Measurements from ENCODE around the gene MTMR12.
"Not testable (repeated sequence)": the region's sequence is repeated elsewhere in the genome, so short reads cannot be mapped to it uniquely, and the experiment has no call there.

MTMR12 gene

DNA sequence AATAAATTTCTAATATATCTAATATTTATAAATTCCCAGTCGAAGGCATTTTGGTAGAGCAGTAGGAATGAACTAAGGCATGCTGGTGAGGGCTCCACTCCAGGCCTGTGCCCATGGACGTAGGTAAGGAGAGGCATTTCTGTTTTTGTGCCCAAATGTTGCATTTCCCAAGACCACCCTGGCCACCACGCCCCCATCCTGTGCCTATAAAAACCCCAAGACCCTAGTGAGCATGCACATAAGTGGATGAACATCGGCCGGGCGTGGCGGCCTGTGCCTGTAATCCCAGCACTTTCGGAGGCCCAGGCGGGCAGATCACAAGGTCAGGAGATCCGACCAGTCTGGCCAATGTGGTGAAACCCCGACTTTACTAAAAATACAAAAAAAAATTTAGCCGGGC lies 10.1 kb upstream of the MTMR12 start:
- DNase-seq, result no peak

DNA sequence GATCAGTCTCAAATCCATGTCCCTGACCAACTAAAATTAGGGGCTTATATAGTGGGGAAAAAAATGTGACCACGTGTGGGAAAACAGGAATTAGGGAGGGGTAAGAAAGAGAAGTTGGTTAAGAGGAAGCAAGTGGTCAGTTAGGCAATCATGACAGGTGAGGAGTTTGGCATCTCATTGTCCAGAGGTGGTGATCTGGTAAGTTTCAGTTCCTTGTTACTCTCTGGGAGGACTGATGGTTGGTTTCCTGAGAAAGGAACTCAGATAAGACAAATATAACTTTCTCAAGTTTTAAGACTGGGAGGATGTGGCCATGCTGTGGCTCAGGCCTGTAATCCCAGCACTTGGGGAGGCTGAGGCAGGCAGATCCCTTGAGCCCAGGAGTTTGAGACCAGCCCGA lies 9.0 kb upstream of the MTMR12 start:
- not testable (repeated sequence) for DNase-seq

DNA sequence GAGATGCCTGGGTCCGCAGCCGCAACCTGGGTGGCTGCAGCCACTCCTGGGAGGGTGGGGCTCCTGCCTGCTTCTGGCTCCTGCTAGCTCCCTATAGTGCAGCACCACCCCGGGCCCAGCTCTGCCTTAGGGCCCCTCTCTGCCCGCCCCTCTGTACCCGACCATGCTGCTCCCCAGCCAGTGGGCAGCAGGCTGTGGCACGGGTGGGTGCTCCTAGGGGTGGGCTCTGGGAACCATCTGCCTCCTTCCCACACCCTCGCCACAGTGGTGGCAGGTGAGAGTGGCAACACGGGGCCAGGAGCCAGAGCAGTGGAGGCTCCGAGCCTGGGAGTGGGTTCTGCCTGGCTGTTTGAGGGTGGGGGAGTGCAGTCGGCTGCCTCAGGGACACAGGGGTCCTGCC lies 7.8 kb upstream of the MTMR12 start:
- no peak for DNase-seq

DNA sequence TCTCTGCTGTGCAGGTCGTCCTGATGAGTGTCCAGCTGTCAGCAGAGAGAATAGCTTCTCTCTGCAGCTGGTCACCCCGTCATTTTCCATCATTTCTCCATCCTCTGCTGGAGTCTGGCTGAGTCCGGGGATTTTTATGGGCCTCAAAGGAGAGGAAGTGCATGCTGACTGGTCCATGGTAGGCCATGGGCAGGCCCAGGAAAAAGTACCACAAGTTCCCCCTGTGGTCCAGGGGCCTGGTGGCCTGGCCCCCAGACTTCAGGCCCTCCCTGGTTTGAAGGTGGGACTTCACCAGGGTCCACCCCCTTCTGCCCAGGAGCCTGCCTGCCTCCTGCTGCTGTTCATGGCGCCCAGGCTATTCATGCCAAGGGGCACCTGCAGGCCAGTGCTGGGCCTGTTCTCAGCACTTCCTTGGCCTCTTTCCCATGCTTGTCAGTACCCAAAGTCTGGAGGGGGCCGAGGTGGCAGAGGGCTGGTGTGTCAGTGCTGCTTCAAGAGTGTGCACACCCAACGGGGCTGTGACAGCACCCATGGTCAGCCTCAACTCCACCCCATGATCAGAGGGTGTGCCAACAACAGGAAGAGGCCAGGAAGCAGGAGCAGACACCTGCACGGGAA lies 7.3 kb upstream of the MTMR12 start:
- no peak for DNase-seq

DNA sequence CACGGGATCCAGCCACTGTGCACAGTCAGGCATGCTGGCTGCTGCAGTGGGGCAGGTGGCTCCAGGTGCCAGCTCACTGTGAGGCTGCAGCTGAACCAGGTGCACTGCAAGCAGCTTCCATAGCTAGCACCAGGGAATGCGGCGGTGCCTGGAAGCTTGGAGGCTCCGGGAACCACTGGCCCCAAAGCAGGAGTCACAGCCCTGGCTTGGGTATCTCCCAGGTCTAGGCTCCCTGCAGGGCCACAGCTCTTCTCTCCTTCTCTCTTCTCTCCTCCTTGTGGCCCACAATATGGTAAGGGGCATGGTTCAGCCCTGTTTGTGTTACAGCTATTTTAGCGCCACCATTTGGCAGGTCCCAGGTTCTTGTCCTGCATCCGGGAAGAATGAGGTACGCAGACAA lies 6.7 kb upstream of the MTMR12 start:
- no peak for DNase-seq

DNA sequence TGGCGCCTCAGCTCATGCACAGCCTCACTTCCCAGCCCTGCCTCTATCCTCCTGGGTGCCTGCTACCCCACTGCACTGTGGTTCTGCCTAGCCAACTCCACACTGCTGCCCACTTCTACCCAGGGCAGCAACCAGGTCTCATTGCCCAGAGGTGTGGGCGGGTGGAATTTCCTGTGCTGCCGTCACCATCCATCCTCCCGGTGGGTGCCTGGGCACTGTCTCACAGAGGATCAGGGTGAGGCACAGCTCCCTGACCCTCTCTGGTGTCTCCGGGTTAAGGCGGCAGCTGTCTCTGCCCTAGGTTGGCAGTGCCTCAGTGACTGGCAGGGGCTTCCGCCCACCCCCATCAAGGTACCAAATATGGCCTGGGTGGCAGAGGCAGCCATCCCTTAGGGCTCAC lies 4.3 kb upstream of the MTMR12 start:
- no peak for DNase-seq

DNA sequence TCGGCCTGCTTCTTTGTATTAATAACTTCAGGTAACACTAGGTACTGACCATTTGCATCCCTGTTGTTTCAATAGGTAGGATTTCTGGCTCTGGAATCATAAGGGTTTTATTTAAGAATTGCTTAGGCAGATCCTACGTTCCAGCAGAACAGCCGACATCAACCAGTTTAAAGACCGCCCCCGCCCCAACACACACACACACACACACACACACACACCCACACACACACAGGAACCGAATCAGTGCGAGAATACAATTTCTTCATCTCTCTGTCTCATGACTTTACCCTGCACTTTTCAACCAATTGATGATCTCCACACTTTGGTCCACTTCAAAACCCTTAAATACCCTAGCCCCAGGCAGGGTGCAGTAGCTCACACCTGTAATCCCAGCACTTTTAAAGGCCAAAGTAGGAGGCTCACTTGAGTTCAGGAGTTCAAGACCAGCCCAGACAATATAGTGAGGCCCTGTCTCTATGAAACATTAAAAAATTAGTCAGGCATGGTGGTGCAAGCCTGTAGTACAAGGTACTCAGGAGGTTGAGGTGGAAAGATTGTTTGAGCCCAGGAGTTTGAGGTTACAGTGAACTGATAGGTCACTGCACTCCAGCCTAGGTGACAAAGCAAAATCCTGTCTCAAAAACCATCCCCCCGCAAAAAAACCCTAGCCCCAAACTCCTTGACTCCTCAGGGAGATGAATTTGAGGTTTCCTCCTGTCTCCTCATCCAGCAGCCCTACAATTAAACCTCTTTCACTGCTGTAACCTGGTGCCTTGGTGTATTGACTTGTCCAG lies 2.7 kb upstream of the MTMR12 start:
- DNase-seq, result no peak

DNA sequence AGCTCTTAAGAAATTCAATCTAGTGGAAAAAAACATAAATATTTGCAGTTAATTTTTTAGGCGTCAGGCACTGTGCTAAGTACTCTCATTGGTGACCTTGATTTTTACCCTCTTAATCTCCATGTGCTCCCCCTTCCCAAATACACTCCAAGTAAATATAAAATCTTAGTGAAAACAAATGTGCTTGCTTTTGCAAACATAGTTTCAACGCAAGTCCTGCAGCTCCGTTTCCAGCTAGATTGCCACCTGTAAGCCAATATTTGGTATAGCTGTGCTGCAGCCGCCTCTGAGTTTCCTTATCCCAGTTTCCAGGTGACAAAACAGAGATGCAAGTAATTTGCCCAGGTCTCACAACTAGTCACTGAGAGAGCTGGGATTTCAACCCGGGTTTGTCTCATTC lies 1.9 kb upstream of the MTMR12 start:
- no peak for DNase-seq

DNA sequence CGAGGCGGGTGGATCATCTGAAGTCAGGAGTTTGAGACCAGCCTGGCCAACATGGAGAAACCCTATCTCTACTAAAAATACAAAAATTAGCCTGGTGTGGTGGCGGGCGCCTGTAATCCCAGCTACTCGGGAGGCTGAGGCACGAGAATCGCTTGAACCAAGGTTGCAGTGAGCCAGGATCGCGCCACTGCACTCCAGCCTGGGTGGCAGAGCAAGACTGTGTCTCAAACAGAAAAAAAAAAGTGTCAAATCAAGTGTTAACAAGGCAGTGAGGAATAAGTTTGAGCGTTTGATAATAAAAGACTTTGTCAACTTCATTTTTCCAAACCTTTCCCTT lies 1.4 kb upstream of the MTMR12 start:
- DNase-seq, result not testable (repeated sequence)

DNA sequence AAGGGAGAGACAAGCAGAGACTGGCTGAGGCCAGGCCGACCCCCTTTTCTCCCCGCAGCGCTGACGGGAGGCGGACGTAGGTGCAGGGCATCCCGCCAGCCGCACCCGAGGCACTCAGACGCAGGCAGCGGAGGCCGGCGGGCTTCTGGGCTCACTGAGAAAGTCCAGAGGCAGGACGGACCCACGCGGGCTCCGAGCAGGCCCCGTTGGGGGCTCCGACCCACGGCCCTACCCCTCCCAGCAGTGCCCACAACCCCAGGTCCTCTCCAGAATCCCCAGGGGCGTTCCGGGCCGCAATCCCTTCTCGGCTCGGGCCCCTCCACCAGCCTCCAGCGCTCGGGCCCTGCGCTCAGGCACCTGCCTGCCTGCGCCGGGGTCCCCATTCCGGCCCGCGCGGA lies 543 bp downstream of the MTMR12 start:
- DNase-seq, result peak; percentile 45

DNA sequence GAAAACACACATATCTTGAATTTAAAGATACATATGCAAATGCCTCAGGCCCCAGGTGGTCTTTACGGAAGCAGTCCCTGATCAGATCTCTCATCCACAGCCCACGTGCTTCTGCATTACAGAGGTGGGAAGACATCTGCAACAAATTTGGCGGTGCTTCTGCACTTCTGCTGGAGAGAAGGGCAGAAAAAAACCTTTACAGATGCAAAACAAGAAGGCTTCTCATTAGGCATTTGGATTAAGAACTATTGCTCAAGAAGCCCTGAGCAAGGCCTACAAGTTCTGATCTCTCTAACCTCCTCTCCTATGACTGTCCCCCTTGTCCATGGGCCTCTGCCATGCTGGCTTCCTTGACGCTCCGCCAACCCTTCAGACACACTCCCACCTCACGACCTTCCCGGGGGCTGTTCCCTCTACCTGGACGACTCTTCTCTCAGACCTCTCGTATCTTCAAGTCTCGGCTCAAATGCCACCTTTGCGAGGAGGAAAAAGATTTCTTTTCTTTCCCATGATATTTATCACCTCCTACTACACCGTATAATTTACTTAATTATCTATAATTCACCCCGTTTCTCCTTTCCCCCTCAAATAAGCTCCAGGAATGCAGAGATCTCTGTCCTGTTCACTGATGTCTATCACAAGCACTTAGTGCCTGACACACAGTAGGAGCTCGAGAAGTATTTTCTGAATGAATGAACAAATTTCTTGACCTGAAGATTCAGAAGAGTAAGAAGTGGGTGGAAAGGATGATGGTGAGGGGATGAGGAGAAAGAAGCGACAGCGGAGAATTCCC lies 1.1 kb downstream of the MTMR12 start:
- no peak for DNase-seq

DNA sequence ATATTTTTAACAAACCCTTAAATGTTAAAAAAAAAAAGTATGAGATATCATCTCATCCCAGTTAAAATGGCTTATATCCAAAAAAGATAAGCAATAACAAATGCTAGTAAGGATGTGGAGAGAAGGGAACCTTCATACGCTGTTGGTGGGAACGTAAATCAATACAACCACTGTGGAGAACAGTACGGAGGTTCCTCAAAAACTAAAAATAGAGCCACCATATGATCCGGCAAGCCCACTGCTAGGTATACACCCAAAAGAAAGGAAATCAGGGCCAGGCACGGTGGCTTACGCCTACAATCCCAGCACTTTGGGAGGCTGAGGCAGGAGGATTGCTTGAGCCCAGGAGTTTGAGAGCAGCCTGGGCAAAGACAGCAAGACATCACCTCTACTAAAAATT lies 3.0 kb downstream of the MTMR12 start:
- no peak for DNase-seq

DNA sequence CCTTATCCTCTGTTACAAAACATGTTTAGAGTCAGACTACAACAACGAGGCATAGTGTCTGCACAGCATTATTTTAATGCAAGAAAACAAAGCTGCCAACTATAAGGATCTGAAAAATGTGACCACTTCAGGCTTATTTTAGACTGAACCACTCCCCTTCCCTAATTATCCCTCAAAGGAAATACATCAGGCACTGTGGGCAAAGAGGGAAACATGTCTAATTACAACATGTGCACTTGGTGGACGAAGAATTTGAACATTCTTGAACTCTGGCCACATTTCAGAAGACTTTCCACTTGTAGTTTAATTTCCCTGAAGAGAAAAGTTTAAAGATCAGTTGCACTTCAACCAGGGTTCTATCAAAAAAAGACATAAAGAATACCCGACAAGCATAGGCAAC lies 3.8 kb downstream of the MTMR12 start:
- DNase-seq, result no peak

DNA sequence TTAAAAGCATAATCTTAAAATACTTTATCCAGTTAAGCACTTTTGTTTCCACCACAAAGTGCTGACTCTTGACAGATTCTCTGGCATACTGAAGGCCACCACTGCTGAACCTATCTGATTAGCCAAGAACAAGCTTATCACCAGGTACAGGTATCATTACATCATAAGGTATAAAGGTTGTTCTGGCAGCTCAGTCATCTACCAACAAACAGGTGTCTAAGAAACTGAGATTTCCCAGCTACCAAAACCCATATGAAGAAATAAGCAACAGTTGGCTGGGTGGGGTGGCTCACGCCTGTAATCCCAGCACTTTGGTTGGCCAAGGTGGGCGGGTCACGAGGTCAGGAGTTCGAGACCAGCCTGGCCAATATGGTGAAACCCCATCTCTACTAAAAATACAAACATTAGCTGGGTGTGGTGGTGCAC lies 5.0 kb downstream of the MTMR12 start:
- no peak for DNase-seq

DNA sequence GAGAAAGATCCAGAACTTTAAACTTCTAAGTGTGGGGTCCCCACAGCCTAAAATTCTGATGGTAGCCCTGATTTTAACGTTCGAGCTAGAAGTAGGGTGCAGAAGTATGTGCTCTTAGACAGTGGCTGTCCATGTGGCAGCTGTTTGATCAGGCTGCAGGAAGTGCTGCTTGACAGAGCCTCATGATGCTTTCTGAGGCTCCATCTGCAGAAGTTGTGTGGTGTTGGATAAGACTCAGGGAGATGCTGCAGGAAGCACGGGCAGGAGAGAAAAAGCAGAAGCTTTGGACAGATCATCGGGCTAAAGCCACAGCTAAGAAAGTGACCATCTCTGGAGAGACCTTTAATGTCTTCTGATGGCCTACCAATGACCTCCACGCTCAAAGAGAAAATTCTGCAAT lies 8.1 kb downstream of the MTMR12 start:
- DNase-seq, result no peak

DNA sequence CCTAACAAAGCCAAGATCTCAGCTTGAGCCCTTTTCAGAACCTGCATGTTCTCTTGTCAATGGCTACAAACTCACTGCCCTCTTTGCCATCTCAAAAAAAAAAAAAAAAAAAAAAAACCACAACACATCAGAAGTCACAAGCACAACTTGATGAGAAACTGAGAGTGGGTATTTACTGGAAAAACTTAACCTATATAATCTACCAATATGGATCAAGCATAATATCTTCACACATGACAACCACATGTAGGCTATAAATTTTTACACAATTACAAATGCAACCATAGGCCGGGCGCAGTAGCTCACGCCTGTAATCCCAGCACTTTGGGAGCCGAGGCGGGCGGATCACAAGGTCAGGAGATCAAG lies 9.0 kb downstream of the MTMR12 start:
- no peak for DNase-seq

DNA sequence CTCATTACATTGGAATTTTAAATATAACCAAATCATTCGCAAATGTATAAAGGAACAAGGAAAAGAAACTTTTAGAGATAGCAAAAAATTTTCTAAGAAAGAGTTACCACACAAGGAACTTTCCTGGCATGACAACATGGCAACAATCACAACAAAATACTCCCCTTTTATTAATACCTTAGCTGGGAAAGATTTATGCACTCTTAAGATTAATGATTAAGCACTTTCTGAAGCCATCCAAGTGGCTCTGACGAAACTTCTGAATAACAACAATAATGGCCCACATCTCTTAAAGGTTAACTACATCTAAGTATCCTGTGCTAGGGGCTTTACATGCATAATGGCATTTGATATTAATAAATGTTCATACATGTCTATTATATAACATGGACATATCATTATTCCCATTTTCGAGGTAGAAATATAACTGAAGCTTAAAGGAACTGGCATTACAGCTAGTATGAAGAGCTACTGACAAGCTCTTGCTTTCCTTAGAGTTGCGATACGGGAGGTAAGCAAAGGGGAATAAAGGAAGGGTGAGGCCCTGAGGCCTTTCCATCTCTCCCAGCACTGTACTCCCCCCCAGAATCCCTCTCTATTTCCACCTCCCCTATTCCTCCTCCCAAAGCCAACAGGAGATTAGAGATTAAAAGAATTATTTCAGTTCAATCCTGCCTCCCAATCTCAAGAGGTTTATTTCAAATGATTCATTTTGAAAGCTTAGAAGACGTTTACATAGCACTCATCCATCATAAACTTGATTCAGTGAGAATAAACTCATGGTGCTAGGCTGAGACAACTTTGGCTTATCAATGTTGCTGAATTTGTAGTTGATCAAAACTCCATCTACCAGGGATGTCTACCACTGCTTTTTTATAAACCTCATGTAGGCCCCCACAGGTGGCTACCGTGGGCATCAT lies 9.6 kb downstream of the MTMR12 start:
- DNase-seq, result no peak

DNA sequence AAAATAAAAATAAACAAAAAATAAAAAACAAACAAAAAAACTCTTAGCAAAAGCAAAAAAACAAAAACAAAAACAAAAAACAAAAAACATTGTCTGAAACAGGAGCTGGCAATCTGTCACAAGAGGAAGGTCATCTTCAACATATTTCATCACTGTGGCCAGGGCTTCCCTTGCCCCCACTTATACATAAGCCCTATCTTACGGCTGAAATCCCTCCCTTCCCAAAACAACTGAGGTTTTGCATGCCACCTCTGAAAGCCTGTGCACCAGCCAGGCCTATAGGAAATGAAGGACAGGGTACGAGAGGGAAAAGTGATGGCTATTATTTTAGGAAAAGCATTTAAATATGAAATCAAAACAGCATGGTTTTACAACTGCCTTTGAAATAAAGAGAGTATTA lies 10.8 kb downstream of the MTMR12 start:
- no peak for DNase-seq

DNA sequence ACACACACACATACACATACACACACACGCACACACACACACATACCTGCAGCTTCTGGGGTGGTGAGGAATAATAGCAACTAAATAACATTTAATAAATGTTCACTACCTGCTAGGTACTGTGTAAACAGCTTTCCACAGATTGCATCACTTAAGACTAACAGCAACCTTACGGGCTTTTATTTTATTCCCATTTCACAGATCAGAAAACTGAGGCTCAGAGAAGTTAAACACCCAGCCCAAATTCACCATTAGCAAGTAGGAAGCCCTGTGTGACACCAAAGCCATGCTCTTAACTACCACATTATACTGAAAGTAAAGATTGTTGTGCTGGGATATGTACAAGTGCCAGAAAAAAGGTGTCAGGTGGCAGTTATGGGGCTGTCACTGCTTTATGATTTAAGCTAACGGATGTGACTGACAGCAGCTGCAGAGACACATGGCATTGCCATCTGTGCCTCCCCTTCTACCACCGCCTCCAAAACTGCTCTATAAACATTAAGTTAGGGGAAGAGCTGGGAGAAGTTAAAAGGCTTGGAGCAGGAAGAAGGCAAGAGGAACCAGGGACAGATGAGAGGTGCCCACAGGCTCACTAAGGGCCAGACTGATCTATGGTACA lies 13.6 kb downstream of the MTMR12 start:
- DNase-seq, result no peak

DNA sequence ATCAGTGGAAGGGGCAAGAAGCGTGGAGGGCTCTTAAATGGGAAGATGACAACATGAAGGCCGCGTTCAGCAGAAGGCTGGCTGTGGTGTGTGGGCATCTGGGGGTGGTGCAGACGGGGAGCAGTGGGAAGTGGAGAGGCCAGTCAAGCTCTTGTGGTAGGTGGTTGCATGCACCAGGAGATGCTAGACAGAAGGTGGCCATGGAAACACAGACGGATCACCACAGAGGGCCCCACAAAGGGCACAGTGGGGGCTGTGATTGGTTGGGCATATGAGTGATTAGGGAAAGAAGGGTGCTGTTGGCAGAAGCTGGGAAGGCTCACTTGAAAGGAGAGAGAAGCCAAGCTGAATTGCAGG lies 14.7 kb downstream of the MTMR12 start:
- DNase-seq, result no peak

DNA sequence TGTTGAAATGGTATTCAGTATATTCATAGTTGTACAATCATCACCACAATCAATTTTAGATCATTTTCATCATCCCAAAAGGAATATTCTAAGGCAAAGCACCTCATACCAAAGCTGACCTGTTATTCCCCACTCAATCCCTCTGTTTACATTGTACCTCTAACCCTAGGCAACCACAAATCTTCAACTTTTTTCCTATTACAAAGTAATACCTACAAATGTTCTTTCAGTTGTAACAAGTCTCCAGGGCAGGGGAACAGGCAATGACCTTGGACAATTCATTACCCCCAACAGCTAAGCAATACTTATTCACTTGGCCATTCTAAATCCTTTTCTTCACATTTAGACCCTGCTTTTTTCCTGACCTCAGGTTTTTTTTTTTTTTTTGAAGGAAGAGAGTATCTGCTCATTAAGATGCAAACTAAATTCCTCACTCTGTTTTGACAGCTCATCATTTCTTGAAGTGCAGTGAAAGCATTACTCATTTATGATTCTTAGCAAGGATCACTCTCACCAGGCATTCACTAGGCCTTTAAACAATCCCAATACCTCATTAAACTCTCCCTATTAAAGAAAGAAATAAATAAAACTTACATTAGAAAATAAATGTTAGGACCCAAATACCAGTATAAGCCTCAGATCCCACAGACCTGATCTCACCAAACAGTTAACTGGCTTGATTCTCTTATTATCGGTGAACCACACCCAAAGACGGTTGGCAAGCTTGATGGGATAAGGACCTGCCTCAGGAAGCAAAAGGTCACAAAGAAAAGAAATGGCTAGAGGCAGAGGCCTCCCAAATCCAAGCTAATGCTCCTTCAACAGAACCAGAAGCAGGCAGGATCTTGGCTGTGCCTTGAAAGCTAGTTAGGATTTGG lies 15.3 kb downstream of the MTMR12 start:
- DNase-seq, result no peak
